ENCODE results near the gene ZNF385A. TPM values are rescaled to one million over a fixed set of nuclear protein-coding genes. Genes with fewer than 3 reads are reported as not detected.
A peak's percentile ranks its signal among the peaks of the same experiment; 100 is the strongest.

ZNF385A gene
- total and polyA plus RNA-seq, 9 of the 15 experiments (the other 6 are each of a cell fraction or from before 2014, with no cell fraction given), result 1.0 to 111 (median 7.7) TPM

DNA sequence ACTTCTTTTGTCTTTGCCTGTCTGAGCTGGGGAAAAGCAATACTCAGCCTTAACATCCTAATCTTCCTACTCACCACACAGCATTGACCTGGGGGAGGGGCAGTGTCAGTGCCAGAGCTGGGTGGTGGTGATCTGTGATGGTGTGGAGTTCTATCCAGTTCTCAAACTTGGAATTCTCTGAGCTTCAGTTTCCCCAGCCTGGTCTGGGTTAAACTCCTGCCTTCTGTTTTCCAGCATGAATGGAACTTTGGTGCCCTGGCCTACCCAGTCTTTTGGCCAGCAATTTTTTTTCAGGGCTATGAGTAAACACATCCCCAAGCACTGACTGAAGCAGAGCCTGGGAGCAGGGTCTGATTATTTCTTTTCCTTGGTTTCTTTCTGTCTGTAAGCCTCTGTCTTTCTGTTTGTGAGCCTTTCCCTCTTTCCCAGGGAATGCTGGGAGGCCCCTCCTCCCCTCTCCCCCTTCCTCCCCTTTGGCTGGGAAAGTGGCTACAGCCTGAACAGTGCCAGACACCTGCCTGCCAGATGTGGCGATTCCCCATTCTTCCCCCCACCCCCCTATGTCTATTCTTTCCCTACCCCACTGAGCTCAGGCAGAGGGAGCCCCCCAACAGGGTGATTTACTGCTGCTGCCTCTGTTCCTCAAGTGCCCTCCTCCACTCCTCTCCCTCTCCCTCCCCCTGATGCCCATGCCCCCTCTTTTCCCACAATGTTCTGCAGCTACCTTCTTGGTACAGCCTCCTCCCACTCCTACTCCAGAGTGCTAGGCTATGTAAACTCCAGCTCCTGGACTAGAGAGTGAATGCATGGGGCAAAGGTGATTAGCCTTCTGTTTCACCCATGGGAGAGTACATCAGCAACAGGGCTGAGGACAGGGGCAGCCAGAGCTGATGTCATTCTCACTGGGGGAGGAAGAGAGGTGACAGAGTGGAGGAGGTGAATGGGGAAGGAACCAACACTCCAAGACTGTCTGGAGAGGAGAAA, 31.4 kb downstream of the ZNF385A start (continued):
- TF ChIP-seq, protein P1, sequence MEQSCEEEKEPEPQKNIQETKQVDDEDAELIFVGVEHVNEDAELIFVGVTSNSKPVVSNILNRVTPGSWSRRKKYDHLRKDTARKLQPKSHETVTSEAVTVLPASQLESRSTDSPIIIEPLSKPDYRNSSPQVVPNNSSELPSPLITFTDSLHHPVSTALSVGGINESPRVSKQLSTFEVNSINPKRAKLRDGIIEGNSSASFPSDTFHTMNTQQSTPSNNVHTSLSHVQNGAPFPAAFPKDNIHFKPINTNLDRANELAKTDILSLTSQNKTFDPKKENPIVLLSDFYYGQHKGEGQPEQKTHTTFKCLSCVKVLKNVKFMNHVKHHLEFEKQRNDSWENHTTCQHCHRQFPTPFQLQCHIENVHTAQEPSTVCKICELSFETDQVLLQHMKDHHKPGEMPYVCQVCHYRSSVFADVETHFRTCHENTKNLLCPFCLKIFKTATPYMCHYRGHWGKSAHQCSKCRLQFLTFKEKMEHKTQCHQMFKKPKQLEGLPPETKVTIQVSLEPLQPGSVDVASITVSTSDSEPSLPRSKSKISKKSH (CRISPR knock-in tag; IDR thresholded peaks at IDR 0.05), result no peak
- peak; percentile 14; the same call in 1 of the 2 replicates for TF ChIP-seq SMARCE1 (IDR thresholded peaks at IDR 0.05)
- TF ChIP-seq TOE1 (IDR thresholded peaks at IDR 0.05; ENCODE audit: borderline replicate concordance), result no peak
- no peak for TF ChIP-seq TOE1 (CRISPR knock-in tag; IDR thresholded peaks at IDR 0.05; ENCODE audit: borderline replicate concordance, low read depth)
- TF ChIP-seq EGR1 (conservative IDR thresholded peaks at IDR 0.05), result peak; percentile 54; the same call in 1 of the 2 replicates
- TF ChIP-seq MECOM (CRISPR knock-in tag; IDR thresholded peaks at IDR 0.05), result no peak
- TF ChIP-seq, protein P2, sequence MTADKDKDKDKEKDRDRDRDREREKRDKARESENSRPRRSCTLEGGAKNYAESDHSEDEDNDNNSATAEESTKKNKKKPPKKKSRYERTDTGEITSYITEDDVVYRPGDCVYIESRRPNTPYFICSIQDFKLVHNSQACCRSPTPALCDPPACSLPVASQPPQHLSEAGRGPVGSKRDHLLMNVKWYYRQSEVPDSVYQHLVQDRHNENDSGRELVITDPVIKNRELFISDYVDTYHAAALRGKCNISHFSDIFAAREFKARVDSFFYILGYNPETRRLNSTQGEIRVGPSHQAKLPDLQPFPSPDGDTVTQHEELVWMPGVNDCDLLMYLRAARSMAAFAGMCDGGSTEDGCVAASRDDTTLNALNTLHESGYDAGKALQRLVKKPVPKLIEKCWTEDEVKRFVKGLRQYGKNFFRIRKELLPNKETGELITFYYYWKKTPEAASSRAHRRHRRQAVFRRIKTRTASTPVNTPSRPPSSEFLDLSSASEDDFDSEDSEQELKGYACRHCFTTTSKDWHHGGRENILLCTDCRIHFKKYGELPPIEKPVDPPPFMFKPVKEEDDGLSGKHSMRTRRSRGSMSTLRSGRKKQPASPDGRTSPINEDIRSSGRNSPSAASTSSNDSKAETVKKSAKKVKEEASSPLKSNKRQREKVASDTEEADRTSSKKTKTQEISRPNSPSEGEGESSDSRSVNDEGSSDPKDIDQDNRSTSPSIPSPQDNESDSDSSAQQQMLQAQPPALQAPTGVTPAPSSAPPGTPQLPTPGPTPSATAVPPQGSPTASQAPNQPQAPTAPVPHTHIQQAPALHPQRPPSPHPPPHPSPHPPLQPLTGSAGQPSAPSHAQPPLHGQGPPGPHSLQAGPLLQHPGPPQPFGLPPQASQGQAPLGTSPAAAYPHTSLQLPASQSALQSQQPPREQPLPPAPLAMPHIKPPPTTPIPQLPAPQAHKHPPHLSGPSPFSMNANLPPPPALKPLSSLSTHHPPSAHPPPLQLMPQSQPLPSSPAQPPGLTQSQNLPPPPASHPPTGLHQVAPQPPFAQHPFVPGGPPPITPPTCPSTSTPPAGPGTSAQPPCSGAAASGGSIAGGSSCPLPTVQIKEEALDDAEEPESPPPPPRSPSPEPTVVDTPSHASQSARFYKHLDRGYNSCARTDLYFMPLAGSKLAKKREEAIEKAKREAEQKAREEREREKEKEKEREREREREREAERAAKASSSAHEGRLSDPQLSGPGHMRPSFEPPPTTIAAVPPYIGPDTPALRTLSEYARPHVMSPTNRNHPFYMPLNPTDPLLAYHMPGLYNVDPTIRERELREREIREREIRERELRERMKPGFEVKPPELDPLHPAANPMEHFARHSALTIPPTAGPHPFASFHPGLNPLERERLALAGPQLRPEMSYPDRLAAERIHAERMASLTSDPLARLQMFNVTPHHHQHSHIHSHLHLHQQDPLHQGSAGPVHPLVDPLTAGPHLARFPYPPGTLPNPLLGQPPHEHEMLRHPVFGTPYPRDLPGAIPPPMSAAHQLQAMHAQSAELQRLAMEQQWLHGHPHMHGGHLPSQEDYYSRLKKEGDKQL (CRISPR knock-in tag; IDR thresholded peaks at IDR 0.05; ENCODE audit: borderline replicate concordance), result no peak
- TF ChIP-seq CEBPB (tag; IDR thresholded peaks at IDR 0.05), result no peak
- TF ChIP-seq ZNF324 (CRISPR knock-in tag; IDR thresholded peaks at IDR 0.05), result no peak
- TF ChIP-seq HNRNPLL (IDR thresholded peaks at IDR 0.05; ENCODE audit: low read depth, low read length, poor library complexity, severe bottlenecking), result no peak
- TF ChIP-seq, protein P3, sequence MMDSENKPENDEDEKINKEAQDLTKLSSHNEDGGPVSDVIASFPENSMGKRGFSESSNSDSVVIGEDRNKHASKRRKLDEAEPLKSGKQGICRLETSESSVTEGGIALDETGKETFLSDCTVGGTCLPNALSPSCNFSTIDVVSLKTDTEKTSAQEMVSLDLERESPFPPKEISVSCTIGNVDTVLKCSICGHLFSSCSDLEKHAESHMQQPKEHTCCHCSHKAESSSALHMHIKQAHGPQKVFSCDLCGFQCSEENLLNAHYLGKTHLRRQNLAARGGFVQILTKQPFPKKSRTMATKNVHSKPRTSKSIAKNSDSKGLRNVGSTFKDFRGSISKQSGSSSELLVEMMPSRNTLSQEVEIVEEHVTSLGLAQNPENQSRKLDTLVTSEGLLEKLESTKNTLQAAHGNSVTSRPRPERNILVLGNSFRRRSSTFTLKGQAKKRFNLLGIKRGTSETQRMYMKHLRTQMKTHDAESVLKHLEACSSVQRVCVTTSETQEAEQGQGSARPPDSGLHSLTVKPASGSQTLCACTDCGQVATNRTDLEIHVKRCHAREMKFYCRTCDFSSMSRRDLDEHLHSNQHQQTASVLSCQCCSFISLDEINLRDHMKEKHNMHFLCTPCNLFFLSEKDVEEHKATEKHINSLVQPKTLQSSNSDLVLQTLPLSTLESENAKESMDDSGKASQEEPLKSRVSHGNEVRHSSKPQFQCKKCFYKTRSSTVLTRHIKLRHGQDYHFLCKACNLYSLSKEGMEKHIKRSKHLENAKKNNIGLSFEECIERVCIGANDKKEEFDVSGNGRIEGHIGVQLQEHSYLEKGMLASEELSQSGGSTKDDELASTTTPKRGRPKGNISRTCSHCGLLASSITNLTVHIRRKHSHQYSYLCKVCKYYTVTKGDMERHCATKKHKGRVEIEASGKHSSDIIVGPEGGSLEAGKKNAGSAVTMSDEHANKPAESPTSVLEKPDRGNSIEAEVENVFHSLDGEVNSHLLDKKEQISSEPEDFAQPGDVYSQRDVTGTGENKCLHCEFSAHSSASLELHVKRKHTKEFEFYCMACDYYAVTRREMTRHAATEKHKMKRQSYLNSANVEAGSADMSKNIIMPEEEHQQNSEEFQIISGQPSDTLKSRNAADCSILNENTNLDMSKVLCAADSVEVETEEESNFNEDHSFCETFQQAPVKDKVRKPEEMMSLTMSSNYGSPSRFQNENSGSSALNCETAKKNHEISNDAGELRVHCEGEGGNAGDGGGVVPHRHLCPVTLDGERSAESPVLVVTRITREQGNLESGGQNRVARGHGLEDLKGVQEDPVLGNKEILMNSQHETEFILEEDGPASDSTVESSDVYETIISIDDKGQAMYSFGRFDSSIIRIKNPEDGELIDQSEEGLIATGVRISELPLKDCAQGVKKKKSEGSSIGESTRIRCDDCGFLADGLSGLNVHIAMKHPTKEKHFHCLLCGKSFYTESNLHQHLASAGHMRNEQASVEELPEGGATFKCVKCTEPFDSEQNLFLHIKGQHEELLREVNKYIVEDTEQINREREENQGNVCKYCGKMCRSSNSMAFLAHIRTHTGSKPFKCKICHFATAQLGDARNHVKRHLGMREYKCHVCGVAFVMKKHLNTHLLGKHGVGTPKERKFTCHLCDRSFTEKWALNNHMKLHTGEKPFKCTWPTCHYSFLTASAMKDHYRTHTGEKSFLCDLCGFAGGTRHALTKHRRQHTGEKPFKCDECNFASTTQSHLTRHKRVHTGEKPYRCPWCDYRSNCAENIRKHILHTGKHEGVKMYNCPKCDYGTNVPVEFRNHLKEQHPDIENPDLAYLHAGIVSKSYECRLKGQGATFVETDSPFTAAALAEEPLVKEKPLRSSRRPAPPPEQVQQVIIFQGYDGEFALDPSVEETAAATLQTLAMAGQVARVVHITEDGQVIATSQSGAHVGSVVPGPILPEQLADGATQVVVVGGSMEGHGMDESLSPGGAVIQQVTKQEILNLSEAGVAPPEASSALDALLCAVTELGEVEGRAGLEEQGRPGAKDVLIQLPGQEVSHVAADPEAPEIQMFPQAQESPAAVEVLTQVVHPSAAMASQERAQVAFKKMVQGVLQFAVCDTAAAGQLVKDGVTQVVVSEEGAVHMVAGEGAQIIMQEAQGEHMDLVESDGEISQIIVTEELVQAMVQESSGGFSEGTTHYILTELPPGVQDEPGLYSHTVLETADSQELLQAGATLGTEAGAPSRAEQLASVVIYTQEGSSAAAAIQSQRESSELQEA (IDR thresholded peaks at IDR 0.05; ENCODE audit: low read depth), result no peak
